WI38 (cell line): ENCODE results near the gene ETS1.

Experiments
- H3K4me3 ChIP-seq: 2 replicates; pipeline ENCODE4 v1.5.1; 2011; ENCODE audit warnings: low read depth, mild to moderate bottlenecking, control low read depth, low read length
- TF ChIP-seq, protein P1 (sequence below): IDR thresholded peaks from 2 replicates; pipeline ENCODE4 v1.5.1; 2012; ENCODE audit warnings: low read depth, mild to moderate bottlenecking, control low read depth, low read length

Gene ETS1

DNA sequence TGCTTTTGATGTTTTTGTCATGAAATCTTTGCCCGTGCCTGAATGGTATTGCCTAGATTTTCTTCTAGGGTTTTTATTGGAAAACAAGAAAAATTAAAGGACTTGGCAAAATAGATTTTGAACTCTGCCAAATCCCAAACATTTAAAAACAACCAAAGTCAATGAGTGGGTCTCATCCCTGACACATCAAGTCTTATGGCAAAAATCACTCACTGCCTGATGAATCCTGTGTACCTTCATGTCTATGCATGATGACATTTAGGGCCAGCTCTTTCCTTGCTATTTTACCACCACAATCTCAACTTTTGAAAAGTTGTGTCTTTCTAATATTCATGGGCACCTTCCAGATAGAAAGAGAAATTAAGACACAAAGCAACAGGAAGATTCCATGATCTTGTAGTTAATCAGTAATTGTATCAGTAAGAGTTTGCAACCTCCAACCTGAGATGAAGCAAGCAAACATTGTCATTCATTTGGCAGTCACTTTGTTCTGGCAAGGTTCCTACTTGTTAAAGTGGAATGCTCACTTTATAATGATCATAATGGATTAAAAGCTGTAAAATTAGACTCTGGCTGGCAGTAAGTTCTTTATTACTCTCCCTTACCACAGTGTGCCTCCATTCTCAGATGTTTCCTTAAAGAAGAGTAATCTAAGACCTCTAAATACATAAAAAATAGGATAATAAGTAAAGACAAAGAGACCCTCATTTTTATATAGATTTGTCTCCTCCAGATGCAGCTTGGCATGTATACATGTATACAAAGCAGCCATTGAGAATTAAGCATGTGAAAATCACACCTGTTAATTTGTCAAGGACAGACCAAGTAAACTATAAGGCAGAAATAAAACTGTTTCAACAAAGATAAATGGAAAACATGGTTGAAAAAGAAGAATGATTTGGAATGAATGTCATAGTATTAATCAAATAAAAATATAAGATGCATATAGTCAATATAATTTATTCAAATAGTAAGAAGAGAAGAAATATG, 51.6 kb downstream of the ETS1 start:
- no peak overlapping the region for H3K4me3 ChIP-seq
- TF ChIP-seq, protein P1, sequence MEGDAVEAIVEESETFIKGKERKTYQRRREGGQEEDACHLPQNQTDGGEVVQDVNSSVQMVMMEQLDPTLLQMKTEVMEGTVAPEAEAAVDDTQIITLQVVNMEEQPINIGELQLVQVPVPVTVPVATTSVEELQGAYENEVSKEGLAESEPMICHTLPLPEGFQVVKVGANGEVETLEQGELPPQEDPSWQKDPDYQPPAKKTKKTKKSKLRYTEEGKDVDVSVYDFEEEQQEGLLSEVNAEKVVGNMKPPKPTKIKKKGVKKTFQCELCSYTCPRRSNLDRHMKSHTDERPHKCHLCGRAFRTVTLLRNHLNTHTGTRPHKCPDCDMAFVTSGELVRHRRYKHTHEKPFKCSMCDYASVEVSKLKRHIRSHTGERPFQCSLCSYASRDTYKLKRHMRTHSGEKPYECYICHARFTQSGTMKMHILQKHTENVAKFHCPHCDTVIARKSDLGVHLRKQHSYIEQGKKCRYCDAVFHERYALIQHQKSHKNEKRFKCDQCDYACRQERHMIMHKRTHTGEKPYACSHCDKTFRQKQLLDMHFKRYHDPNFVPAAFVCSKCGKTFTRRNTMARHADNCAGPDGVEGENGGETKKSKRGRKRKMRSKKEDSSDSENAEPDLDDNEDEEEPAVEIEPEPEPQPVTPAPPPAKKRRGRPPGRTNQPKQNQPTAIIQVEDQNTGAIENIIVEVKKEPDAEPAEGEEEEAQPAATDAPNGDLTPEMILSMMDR = no peak

DNA sequence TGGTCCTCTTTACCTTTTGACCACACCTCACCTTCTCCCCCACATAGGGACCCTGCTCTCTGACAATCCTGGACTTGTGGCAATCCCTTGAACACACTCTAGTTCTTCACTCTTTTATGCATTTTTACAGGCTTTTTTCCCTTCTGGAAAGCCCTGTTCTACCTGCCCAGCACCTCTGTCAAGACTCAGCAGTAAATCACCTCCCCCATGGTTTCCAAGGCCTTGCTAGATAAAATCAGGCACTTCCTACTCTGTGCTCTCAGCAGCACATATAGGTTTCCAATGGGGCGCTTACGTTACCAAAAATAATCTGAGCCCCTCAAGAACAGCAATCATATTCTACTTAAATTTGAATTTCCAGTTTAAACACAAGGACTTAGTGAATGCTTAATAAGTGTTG, 53.9 kb downstream of the ETS1 start:
- TF ChIP-seq, protein P1 = no peak
- H3K4me3 ChIP-seq = no peak overlapping the region

DNA sequence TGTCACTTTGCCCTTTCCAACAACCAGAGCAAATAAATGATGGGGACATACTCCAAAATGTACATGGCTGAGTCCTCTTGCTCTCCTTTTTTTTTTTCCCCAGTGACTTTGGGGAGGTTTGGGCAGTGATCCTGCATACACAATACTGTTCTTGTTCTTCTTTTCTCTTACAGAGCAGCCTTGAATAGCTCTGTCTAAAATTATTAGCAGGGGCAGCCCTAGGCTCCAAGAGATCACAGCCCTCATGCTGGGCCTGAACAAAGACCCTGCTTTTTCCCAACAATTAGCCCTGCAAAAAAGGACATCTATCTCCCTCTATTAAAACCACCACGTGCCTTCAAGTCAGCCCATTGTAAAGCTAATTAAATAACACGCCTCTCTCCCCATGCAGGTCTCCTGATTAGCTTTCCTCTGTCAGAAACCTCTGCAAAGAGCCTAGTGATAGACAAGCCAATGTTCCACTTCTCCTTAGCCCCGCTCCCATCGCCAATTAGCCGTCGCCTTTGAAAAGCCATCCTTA, 54.7 kb downstream of the ETS1 start:
- H3K4me3 ChIP-seq = no peak overlapping the region
- TF ChIP-seq, protein P1 = no peak

DNA sequence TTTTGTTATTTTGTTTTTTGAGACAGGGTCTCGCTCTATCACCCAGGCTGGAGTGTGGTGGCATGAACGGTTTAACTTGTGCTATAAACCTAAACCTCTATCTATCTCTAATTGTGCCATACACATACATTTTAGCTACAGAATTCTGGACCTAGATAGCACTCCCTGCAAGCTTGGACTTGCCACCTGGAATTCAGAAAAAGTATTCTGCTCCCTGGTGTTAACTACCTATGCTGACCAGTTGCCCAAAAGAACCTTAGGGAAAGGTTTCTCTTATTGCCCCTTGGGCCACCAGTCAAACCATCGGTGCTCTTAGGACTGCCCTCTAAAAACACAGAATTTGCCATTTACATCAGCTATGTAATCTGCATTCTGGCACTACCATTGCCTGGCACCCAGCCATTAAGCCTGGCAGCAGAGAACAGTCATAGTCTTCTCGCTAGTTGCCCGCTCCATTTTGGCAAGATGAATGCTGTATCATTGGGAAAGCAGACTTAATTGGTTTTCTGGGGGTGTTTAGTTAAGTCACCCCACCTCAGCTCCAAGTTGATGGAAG, 55.3 kb downstream of the ETS1 start:
- TF ChIP-seq, protein P1 = no peak
- H3K4me3 ChIP-seq = no peak overlapping the region

DNA sequence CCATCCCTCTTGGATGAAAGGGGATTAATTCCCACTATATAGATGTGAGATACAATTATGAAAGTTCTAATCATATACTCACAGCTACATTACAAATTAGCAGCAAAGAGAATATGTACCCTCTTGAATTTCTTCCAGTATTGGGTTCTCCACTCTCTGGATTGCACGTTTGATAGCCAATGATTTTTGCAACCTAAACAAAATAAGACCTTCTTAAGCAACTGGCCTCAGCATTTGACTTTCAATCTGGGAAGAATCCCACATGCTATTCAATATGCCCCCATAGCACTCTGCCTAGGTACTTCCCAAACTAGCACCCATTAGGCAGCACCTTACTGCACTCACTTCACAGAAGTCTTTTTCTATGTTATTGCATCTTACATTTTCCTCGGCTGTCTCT, 55.8 kb downstream of the ETS1 start:
- TF ChIP-seq, protein P1 = no peak
- H3K4me3 ChIP-seq = no peak overlapping the region

DNA sequence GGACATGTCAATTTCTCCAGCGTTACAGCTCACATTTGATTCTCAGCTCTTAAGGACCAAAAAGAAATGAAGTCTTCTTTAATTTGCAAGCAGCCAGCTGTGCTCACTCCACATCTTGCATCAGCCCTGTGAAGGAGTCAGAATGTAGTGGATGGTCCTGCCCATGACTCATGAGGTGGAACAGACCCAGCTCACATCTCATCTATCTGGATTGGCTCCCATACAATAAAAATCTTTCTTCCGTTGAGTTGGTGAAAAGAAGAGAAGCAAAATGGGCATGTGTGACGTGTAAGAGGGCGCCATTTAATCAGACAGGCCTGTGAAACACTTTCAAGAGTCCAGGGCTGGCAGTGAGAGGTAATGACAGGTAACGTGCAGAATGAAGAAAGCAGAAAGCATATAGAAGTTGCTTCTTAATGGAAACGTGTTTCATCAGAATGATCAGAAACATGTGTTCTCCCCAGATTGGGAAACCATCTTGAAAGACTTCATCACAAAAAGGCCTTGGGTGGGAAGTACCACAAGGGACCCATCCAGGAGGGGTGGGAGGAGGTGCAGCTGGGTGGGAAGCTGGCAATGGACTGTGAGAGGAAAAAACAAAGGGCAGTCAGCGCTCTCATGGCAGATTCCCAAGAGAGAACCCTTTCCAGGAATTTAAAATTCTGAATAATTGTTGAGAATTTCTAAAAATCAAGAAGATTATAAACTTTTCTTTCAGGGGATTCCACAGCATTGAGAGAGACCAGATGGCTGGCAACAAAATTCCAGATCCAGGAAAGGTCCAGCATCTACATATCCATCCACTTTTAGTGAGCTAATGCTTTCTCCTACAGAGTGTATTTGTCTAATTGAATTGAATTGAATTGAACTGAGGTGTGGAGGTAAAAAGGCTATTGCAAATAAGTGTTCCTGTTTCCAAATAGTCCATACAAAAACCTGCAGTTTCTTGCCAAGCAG, 57.0 kb downstream of the ETS1 start:
- TF ChIP-seq, protein P1 = no peak
- H3K4me3 ChIP-seq = no peak overlapping the region
